Brain microvascular endothelial cell (primary cell): ENCODE measurements around the gene GLIPR2.
A peak's percentile ranks its signal among the peaks of the same experiment; 100 is the strongest.
"Not testable (repeated sequence)": the region's sequence is repeated elsewhere in the genome, so short reads cannot be mapped to it uniquely, and the experiment has no call there.

Experiments
- DNase-seq: peaks from one replicate; pipeline ENCODE4 v3.0.0-alpha.2; 2020
- H3K27ac ChIP-seq: fragments of 250-450 bp; sonication (Bioruptor Pico); 2 replicates; pipeline ENCODE4 v1.5.1; 2020; ENCODE audit warnings: mild to moderate bottlenecking, moderate library complexity
- H3K27me3 ChIP-seq: fragments of 250-450 bp; sonication (Bioruptor Pico); replicated peaks from 2 replicates; pipeline ENCODE4 v1.5.1; 2020; ENCODE audit warnings: mild to moderate bottlenecking
- H3K36me3 ChIP-seq: fragments of 250-450 bp; sonication (Bioruptor Pico); replicated peaks from 2 replicates; pipeline ENCODE4 v1.5.1; 2020; ENCODE audit warnings: mild to moderate bottlenecking
- H3K4me3 ChIP-seq: 2 replicates; pipeline ENCODE4 v1.5.1; 2011; ENCODE audit warnings: low read depth, mild to moderate bottlenecking, control low read depth, low read length, moderate library complexity
- CTCF ChIP-seq: IDR thresholded peaks from 2 replicates; pipeline ENCODE4 v1.5.1; 2011; ENCODE audit warnings: low read depth, mild to moderate bottlenecking, moderate library complexity, low read length, control low read depth, inconsistent platforms; ENCODE audit errors: missing control alignments
- in situ Hi-C: cut with HindIII; loops from 2 replicates; pipeline ENCODE4 v1.10.0; 2017; ENCODE audit warnings: low sequenced_read_pairs, low pct_ligation_motif_present

Gene GLIPR2

DNA sequence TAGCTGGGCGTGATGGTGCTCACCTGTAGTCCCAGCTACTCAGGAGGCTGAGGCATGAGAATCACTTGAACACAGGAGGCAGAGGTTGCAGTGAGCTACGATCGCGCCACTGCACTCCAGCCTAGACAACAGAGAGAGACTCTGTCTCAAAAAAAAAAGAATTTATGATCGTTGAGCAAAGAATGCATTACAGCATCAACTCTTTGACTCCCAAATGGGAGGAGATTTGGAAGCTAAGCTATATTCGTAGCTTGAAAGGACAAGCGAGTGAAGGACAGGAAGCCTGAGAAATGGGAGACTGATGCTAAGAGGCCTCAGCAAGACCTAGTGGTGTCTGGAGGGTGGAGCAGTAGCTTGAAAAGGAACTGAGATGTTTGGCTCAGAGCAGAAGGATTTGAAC lies 22.4 kb downstream of the GLIPR2 start:
- no peak for TF ChIP-seq CTCF
- Histone ChIP-seq H3K4me3 (no peak overlapping the region), H3K36me3 (peaks cover 4% of the 10 kb centered on the region), H3K27me3 (no peaks in the 10 kb centered on the region), H3K27ac (no peak overlapping the region)
- in situ Hi-C loops: no loop called here
- DNase-seq: no peak

GRCh38 chr9:36159509-36159908 lies 23.0 kb downstream of the GLIPR2 start:
- H3K36me3 ChIP-seq, H3K27ac ChIP-seq, H3K27me3 ChIP-seq, in situ Hi-C loops, DNase-seq, H3K4me3 ChIP-seq: not testable (repeated sequence)

DNA sequence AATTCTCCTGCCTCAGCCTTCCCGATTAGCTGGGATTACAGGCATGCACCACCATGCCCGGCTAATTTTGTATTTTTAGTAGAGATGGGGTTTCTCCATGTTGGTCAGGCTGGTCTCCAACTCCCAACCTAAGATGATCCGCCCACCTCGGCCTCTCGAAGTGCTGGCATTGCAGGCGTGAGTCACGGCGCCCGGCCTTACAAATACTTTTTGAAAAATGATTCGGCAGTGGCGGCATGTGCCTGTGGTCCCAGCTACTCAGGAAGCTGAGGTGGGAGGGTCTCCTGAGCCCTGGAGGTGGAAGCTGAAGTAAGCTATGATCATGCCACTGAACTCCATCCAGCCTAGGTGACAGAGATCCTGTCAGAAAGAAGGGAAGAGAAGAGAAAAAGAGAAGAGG lies 23.6 kb downstream of the GLIPR2 start:
- H3K36me3 ChIP-seq, in situ Hi-C loops, H3K27me3 ChIP-seq, H3K4me3 ChIP-seq, H3K27ac ChIP-seq, DNase-seq: not testable (repeated sequence)

- H3K27ac ChIP-seq: no peak overlapping the region
- H3K4me3 ChIP-seq: no peak overlapping the region
- in situ Hi-C loops: no loop called here
- no peak for TF ChIP-seq CTCF
- H3K27me3 ChIP-seq: no peaks in the 10 kb centered on the region
- peaks cover 4% of the 10 kb centered on the region for H3K36me3 ChIP-seq
- no peak for DNase-seq
Measured at GRCh38 chr9:36161187-36161586, 24.7 kb downstream of the GLIPR2 start.

GRCh38 chr9:36162211-36162738 lies 25.7 kb downstream of the GLIPR2 start:
- DNase-seq: no peak
- TF ChIP-seq CTCF: no peak
- H3K36me3 ChIP-seq: no peaks in the 10 kb centered on the region
- in situ Hi-C loops: no loop called here
- H3K27me3 ChIP-seq: no peaks in the 10 kb centered on the region
- no peak overlapping the region for H3K4me3 ChIP-seq
- H3K27ac ChIP-seq: no peak overlapping the region

- Histone ChIP-seq H3K36me3 (no peaks in the 10 kb centered on the region), H3K27me3 (no peaks in the 10 kb centered on the region), H3K4me3 (no peak overlapping the region), H3K27ac (peak overlapping the region; percentile 68)
- peak; percentile 71 for DNase-seq
- in situ Hi-C loops: no loop called here
- no peak for TF ChIP-seq CTCF
Measured at GRCh38 chr9:36163049-36163785, 26.7 kb downstream of the GLIPR2 start.

GRCh38 chr9:36163786-36164170 lies 27.2 kb downstream of the GLIPR2 start:
- peak overlapping the region; percentile 68 for H3K27ac ChIP-seq
- in situ Hi-C loops: no loop called here
- DNase-seq: peak; percentile 54
- no peaks in the 10 kb centered on the region for H3K27me3 ChIP-seq
- H3K4me3 ChIP-seq: no peak overlapping the region
- H3K36me3 ChIP-seq: no peaks in the 10 kb centered on the region
- no peak for TF ChIP-seq CTCF
